Stomach (tissue), 9 donors: ENCODE measurements around the gene DENND1C. TPM values are rescaled to one million over a fixed set of nuclear protein-coding genes. Genes with fewer than 3 reads are reported as not detected.

ENCODE experiments used
- DNase-seq, 2 donors: peaks; one replicate each; pipeline versions ENCODE4 v3.0.0 to v3.0.0-alpha.2; 2013 to 2019
- H3K27ac ChIP-seq, 5 donors: fragments of 200-600 bp in 4 of 5; sonication (generic) in 4 of 5; one replicate each; pipeline ENCODE4 v1.5.1; 2013 to 2019; ENCODE audit warnings: mild to moderate bottlenecking in 1 of 5, moderate library complexity in 1 of 5
- H3K27me3 ChIP-seq, 3 donors: fragments of 200-600 bp; sonication (generic); one replicate each; pipeline ENCODE4 v1.5.1; 2017 to 2019; ENCODE audit warnings: mixed run types in 1 of 3
- H3K36me3 ChIP-seq, 4 donors: fragments of 200-600 bp; sonication (generic); 1 replicate in 3 of 4; 2 replicates in 1 of 4; pipeline ENCODE4 v1.5.1; 2016 to 2019
- H3K4me1 ChIP-seq, 4 donors: fragments of 200-600 bp; sonication (generic); one replicate each; pipeline ENCODE4 v1.5.1; 2016 to 2019
- H3K4me3 ChIP-seq, 4 donors: fragments of 200-600 bp; sonication (generic) in 3 of 4; one replicate each; pipeline ENCODE4 v1.5.1; 2016 to 2019; ENCODE audit warnings: mild to moderate bottlenecking in 1 of 4
- H3K9me3 ChIP-seq, 4 donors: fragments of 200-600 bp; sonication (generic); one replicate each; pipeline ENCODE4 v1.5.1; 2016 to 2019
- EP300 ChIP-seq: sonication (generic); formaldehyde crosslinking; IDR thresholded peaks from one replicate; pipeline ENCODE4 v1.6.1; 2017; ENCODE audit warnings: antibody characterized with exemption
- POLR2A ChIP-seq, 4 donors: fragments of 450-650 bp; IDR thresholded peaks; one replicate each; pipeline ENCODE4 v1.6.1; 2016; ENCODE audit warnings: antibody characterized with exemption in 4 of 4, control low read depth in 2 of 4, mild to moderate bottlenecking in 1 of 4, moderate library complexity in 1 of 4
- POLR2AphosphoS5 ChIP-seq, 3 donors: sonication (generic); formaldehyde crosslinking; IDR thresholded peaks; one replicate each; pipeline ENCODE4 v1.6.1; 2016; ENCODE audit warnings: antibody characterized with exemption in 3 of 3
- WGBS, 5 donors: extraction: QIAGEN DNeasy Blood & Tissue Kit in 3 of 5; methylation state at CpG; one replicate each; pipeline versions ENCODE4 v1.1.5 to v1.1.7; 2013 to 2018; 5-methylcytosine and 5-hydroxymethylcytosine counted together
- intact Hi-C: fragments of 100-400 bp; cut with DNase I; formaldehyde crosslinking; loops from one replicate; pipeline ENCODE4 v1.15.1; 2023; ENCODE audit warnings: low total_unique reads
- polyA plus RNA-seq, 3 donors: library from polyadenylated mRNA; stranded (reverse); fragments of 200-250 nt; gene quantifications; one replicate each; pipeline ENCODE4 v1.2.3, GENCODE V29; 2013
- total RNA-seq, 5 donors: library from RNA; depleted of rRNA; stranded (reverse); fragments of >200 nt; gene quantifications; one replicate each; pipeline versions ENCODE4 v1.1.0 to v1.2.3, GENCODE V29; 2014 to 2016
- TF ChIP-seq, protein P1 (sequence below), 7 experiments: fragments of 450-650 bp in 4 of 7; fragments of 200-600 bp in 3 of 7; sonication (generic) in 3 of 7; IDR thresholded peaks; one replicate each; pipeline ENCODE4 v1.5.1; 2016 to 2019; ENCODE audit warnings: antibody characterized with exemption in 7 of 7, control low read depth in 2 of 7, mild to moderate bottlenecking in 1 of 7
- donor health status: healthy with polysubstance abuse.
- donor health status: Bipolar disorder and iron deficiency.
- donor health status: healthy.

The DENND1C gene
- total and polyA plus RNA-seq, 8 donors = 0.45 to 15.2 (median 2.7) TPM

DNA sequence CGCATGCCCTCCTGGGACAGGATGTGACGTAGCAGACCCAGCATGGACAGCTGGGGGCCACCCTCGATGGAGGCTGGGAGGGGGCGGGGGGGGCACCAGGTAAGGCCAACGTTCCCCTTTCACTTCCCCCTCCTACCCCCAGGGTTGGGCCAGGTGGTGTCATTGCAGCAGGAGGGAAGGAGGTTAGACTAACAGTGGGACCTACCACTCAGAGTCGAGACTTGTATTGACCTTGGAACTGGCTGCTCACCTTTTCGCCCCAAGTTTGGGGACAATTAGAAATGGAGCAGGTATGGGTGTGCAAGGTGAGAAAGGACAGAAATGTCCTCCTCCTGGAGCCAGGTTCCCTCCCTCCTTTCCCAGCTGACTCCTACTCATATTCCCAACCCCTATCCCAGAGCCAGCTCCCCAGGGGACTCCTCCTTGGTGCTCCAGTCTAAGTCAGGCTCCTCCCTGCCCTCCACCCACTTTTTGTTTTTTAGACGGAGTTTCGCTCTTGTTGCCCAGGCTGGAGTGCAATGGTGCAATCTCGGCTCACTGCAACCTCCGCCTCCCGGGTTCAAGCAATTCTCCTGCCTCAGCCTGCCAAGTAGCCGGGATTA lies 39.4 kb downstream of the DENND1C start:
- no peak for TF ChIP-seq POLR2AphosphoS5 (IDR thresholded peaks at IDR 0.05)
- TF ChIP-seq, protein P1, sequence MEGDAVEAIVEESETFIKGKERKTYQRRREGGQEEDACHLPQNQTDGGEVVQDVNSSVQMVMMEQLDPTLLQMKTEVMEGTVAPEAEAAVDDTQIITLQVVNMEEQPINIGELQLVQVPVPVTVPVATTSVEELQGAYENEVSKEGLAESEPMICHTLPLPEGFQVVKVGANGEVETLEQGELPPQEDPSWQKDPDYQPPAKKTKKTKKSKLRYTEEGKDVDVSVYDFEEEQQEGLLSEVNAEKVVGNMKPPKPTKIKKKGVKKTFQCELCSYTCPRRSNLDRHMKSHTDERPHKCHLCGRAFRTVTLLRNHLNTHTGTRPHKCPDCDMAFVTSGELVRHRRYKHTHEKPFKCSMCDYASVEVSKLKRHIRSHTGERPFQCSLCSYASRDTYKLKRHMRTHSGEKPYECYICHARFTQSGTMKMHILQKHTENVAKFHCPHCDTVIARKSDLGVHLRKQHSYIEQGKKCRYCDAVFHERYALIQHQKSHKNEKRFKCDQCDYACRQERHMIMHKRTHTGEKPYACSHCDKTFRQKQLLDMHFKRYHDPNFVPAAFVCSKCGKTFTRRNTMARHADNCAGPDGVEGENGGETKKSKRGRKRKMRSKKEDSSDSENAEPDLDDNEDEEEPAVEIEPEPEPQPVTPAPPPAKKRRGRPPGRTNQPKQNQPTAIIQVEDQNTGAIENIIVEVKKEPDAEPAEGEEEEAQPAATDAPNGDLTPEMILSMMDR (IDR thresholded peaks at IDR 0.05) = no peak
- TF ChIP-seq POLR2A (IDR thresholded peaks at IDR 0.05) = no peak
- TF ChIP-seq EP300 = no peak
- Histone ChIP-seq H3K27ac (no peak overlapping the region), H3K27me3 (no peaks in the 10 kb centered on the region), H3K36me3 (peaks cover 2 to 58% (median 28%) of the 10 kb centered on the region in 4 donors), H3K4me1 (no peaks in the 10 kb centered on the region), H3K4me3 (no peak overlapping the region), H3K9me3 (peaks cover 0 to 7% (median 0%) of the 10 kb centered on the region in 4 donors)
- intact Hi-C loops = no loop called here
- WGBS, 5 donors = 80 to 94% (median 87%) methylated on average over 9 to 13 of the region's 13 CpGs
- DNase-seq = no peak

DNA sequence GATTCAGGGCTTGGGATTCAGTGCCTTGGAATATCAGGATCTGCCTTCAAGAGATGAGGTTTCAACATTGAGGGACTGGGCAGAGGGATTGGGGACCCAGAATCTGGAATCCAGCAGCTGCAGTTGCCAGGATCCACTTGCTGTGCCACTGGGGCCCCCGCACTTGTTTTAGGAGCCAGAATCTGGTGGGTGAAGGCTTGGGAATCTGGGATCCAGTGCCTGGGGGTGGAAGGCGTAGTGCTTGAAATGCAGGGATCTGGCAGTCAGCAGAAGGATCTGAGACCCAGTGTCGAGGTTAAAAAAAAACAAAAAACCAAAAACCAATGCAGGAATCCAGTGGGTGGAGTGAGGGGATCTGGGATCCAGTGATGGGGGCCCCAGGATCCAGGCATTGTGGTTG lies 40.7 kb downstream of the DENND1C start:
- Histone ChIP-seq H3K36me3 (peaks cover 1 to 45% (median 19%) of the 10 kb centered on the region in 4 donors), H3K4me1 (no peaks in the 10 kb centered on the region), H3K27ac (no peak overlapping the region), H3K9me3 (no peaks in the 10 kb centered on the region), H3K27me3 (no peaks in the 10 kb centered on the region), H3K4me3 (no peak overlapping the region)
- intact Hi-C loops = no loop called here
- WGBS, 5 donors = 78 to 89% (median 86%) methylated on average over 3 of the region's 3 CpGs
- no peak for DNase-seq
- no peak for TF ChIP-seq POLR2AphosphoS5 (IDR thresholded peaks at IDR 0.05)

DNA sequence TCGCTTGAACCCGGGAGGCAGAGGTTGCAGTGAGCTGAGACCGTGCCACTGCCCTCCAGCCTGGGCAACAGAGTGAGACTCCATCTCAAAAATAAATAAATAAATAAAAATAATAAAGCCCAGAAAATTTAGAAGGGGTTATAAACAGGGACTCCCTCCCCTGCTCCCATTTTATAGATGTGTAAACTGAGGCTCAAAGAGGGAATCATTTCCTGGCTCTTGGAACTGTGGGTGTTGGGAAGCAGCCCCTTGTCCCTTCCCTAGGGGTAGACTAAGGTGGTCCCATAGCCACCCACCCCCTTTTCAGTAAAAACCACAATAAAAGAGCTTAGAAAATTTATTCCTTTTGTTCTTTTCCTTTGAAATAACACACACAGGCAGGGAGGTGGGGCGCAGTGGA lies 41.8 kb downstream of the DENND1C start:
- Histone ChIP-seq H3K27ac (no peak overlapping the region), H3K4me1 (no peaks in the 10 kb centered on the region), H3K9me3 (no peaks in the 10 kb centered on the region), H3K36me3 (peaks cover 0 to 34% (median 9%) of the 10 kb centered on the region in 4 donors), H3K4me3 (no peak overlapping the region), H3K27me3 (no peaks in the 10 kb centered on the region)
- 87 to 98% (median 92%) methylated on average over 3 to 4 of the region's 4 CpGs for WGBS, 5 donors
- intact Hi-C loops = no loop called here
- no peak for DNase-seq
- TF ChIP-seq POLR2A (IDR thresholded peaks at IDR 0.05) (no peak), EP300 (no peak)
- TF ChIP-seq, protein P1 (IDR thresholded peaks at IDR 0.05) = no peak

DNA sequence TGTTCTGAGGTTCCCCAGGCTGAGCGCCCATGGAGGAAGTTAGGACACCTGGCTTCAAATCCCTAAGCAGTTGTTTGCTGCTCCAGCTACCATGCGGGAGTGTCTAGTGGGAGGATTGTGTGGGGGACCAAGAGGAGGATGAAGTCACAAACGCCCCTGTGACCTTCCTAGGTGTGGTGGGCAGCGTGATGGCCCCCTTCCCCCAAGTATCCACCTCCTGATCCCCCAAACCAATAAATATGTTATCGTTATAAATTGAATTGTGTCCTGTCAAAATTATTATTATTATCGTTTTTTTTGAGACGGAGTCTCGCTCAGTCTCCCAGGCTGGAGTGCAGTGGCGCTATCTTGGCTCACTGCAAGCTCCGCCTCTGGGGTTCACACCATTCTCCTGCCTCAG lies 47.9 kb downstream of the DENND1C start, which contains the start of gene SLC25A41:
SLC25A41 (minus strand) TSS at position 101 of the 400 bp plus-strand sequence; CDS start at position 31, 70 bp downstream.
- Histone ChIP-seq H3K27me3 (no peaks in the 10 kb centered on the region), H3K36me3 (no peaks in the 10 kb centered on the region), H3K4me3 (no peak within 1 kb of the TSS), H3K4me1 (no peaks in the 10 kb centered on the region), H3K27ac (no peak within 1 kb of the TSS), H3K9me3 (no peaks in the 10 kb centered on the region)
- no peak for DNase-seq
- 83 to 92% (median 90%) methylated on average over 10 of the region's 10 CpGs for WGBS, 5 donors
- intact Hi-C loops = no loop called here
- TF ChIP-seq, protein P1 (IDR thresholded peaks at IDR 0.05) = no peak
- no peak for TF ChIP-seq POLR2A (IDR thresholded peaks at IDR 0.05)
- TF ChIP-seq POLR2AphosphoS5 (IDR thresholded peaks at IDR 0.05) = no peak
- no peak for TF ChIP-seq EP300

DNA sequence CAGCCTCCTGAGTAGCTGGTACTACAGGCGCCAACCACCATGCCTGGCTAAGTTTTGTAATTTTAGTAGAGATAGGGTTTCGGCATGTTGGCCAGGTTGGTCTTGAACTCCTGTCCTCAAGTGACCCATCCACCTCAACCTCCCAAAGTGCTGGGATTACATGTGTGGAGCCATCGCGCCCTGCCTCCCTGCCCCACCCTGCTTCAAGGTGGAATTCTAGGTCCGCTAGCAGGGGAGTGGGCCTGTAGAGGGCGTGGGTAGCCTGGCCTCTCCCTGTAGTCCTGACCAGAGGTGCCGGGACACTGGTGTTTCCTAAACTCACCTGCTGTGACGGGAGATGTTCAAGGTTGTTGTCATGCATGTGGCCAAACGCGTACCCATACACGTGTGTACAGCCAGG lies 48.4 kb downstream of the DENND1C start:
- H3K27me3 ChIP-seq = no peaks in the 10 kb centered on the region
- intact Hi-C loops = no loop called here
- DNase-seq = no peak
- 80 to 89% (median 85%) methylated on average over 8 to 11 of the region's 11 CpGs for WGBS, 5 donors
- H3K9me3 ChIP-seq = no peaks in the 10 kb centered on the region
- no peak overlapping the region for H3K27ac ChIP-seq
- H3K4me3 ChIP-seq = no peak overlapping the region
- H3K36me3 ChIP-seq = no peaks in the 10 kb centered on the region
- TF ChIP-seq POLR2AphosphoS5 (IDR thresholded peaks at IDR 0.05) = no peak
- no peak for TF ChIP-seq POLR2A (IDR thresholded peaks at IDR 0.05)
- no peak for TF ChIP-seq EP300
- TF ChIP-seq, protein P1 (IDR thresholded peaks at IDR 0.05) = no peak
- no peaks in the 10 kb centered on the region for H3K4me1 ChIP-seq
